A673 (cell line): ENCODE results near the gene GNAS-AS1. TPM values are rescaled to one million over a fixed set of nuclear protein-coding genes. Genes with fewer than 3 reads are reported as not detected.

Experiments
- BruUV-seq: library from RNA; stranded (reverse); fragments of 400-500 nt; replicated peaks from 2 replicates; lab custom pipeline; 2021; lab: Mats Ljungman, UMichigan
- CTCF ChIA-PET: fragments of 300-600 bp; sonication (Branson Sonifier 250); formaldehyde crosslinking; loops from one replicate; lab custom pipeline; 2022; ENCODE audit warnings: antibody characterized with exemption; lab: Charles Lee
- POLR2A ChIA-PET: fragments of 300-600 bp; sonication (Branson Sonifier 250); formaldehyde crosslinking; loops from one replicate; lab custom pipeline; 2022; ENCODE audit warnings: antibody characterized with exemption; ENCODE audit not compliant: low non-redundant PET; lab: Charles Lee
- DNase-seq: peaks from one replicate; pipeline ENCODE4 v3.0.0-alpha.2; 2015; ENCODE audit warnings: low spot score
- H3K27ac ChIP-seq: fragments of 200-600 bp; sonication (generic); 2 replicates; pipeline ENCODE4 v1.5.1; 2016; ENCODE audit warnings: mixed run types, low read depth, mild to moderate bottlenecking, mixed read lengths, antibody characterized with exemption, low read length; ENCODE audit not compliant: poor library complexity, severe bottlenecking
- H3K27me3 ChIP-seq: fragments of 200-600 bp; sonication (generic); replicated peaks from 2 replicates; pipeline ENCODE4 v1.6.1; 2017; ENCODE audit warnings: mixed run types, low read depth, mild to moderate bottlenecking, mixed read lengths, antibody characterized with exemption, low read length; ENCODE audit not compliant: insufficient read depth, poor library complexity
- H3K36me3 ChIP-seq: fragments of 200-600 bp; sonication (generic); 2 replicates; pipeline ENCODE4 v1.6.1; 2016; ENCODE audit warnings: mixed run types, mild to moderate bottlenecking, mixed read lengths, antibody characterized with exemption, low read length; ENCODE audit not compliant: insufficient read depth, poor library complexity, severe bottlenecking
- H3K4me1 ChIP-seq: fragments of 200-600 bp; sonication (generic); 2 replicates; pipeline ENCODE4 v1.6.1; 2017; ENCODE audit warnings: mixed run types, mild to moderate bottlenecking, mixed read lengths, antibody characterized with exemption, low read length; ENCODE audit not compliant: insufficient read depth, poor library complexity, severe bottlenecking
- H3K4me3 ChIP-seq: fragments of 200-600 bp; sonication (generic); 2 replicates; pipeline ENCODE4 v1.5.1; 2016; ENCODE audit warnings: low read depth, mixed run types, mild to moderate bottlenecking, mixed read lengths, low read length; ENCODE audit not compliant: poor library complexity, severe bottlenecking
- H3K9me3 ChIP-seq: fragments of 200-600 bp; sonication (generic); 2 replicates; pipeline ENCODE4 v1.6.1; 2016; ENCODE audit warnings: mixed run types, low read depth, mild to moderate bottlenecking, mixed read lengths, antibody characterized with exemption, low read length; ENCODE audit not compliant: poor library complexity, severe bottlenecking
- CTCF ChIP-seq: fragments of 300-800, 200-600 bp; sonication (generic); conservative IDR thresholded peaks from 2 replicates; pipeline ENCODE4 v1.5.1; 2017; ENCODE audit warnings: low read depth, mild to moderate bottlenecking, antibody characterized with exemption, low read length, moderate library complexity, mixed read lengths
- EZH2 ChIP-seq: fragments of 200-600 bp; sonication (generic); IDR thresholded peaks from 2 replicates; pipeline ENCODE4 v1.6.1; 2017; ENCODE audit warnings: borderline replicate concordance, low read depth, mild to moderate bottlenecking, mixed read lengths, antibody characterized with exemption, low read length; ENCODE audit not compliant: poor library complexity, severe bottlenecking
- intact Hi-C: fragments of 100-400 bp; cut with micrococcal nuclease; formaldehyde crosslinking; loops from one replicate; pipeline ENCODE4 v1.10.0; 2022; ENCODE audit not compliant: unreplicated experiment
- total RNA-seq: library from RNA; stranded (reverse); gene quantifications from 2 replicates; pipeline ENCODE4 v1.2.3, GENCODE V29; 2021

Gene GNAS-AS1
- total RNA-seq, 1 experiment from 2014 or later, result 6.7 TPM

- no peak for DNase-seq
- TF ChIP-seq CTCF (no peak), EZH2 (no peak)
- CTCF ChIA-PET, result no interaction called here
These were observed 63.3 kb downstream of the GNAS-AS1 start for GRCh38 chr20:58787211-58788005.

DNA sequence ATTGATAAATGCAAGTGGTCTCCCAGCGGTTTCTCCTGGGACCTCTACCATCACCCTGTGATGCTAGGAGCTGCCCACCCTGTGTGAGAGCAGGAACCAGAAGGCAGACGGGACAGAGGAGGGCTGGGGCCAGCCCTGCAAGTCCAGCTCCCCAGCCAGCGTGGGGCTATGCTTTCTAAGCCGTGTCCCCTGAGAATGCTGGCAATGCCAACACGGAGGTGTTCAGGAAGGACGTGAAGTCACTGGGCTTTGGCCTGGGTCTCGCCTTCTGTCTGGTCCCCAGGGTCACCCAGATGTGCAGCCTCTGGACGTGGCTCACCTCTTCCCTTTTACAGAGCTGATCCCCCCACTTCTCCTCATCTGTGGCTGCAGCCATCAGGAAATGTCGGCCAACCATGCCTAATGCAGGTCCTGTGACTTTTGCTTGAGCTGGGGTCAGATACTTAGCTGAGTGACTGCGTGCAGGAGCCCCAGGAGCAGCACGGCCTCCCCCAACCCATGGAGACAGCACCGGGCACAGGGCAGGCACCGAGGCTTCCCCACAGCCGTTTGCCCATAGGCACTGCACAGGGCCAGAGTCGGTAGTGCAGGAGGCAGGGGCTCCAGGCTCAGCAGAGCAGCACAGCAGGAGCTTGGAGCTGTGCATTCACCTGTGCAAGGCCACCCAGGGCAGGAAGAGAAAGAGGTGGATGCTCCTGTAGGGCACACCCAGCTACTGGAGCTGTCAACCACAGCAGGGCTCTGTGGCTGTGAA lies 66.2 kb downstream of the GNAS-AS1 start:
- TF ChIP-seq EZH2, result no peak
- TF ChIP-seq CTCF, result no peak
- ChIA-PET POLR2A (no interaction called here), CTCF (no interaction called here)
- no peak for DNase-seq
- no peak overlapping the region for H3K27ac ChIP-seq
- H3K4me1 ChIP-seq, result no peaks in the 10 kb centered on the region
- no TSS peak for BruUV-seq
- no peaks in the 10 kb centered on the region for H3K36me3 ChIP-seq
- no peaks in the 10 kb centered on the region for H3K9me3 ChIP-seq
- no peak overlapping the region for H3K4me3 ChIP-seq
- peaks cover 48% of the 10 kb centered on the region for H3K27me3 ChIP-seq
- intact Hi-C loops, result no loop called here

More at GRCh38 chr20:58787211-58788005, 63.3 kb downstream of the GNAS-AS1 start:
- intact Hi-C loops, result no loop called here
- H3K36me3 ChIP-seq, result no peaks in the 10 kb centered on the region
- peaks cover 30% of the 10 kb centered on the region for H3K27me3 ChIP-seq
- no peaks in the 10 kb centered on the region for H3K4me1 ChIP-seq
- no peak overlapping the region for H3K27ac ChIP-seq
- no peak overlapping the region for H3K4me3 ChIP-seq
- POLR2A ChIA-PET, result no interaction called here
- BruUV-seq, result no TSS peak
- no peaks in the 10 kb centered on the region for H3K9me3 ChIP-seq

DNA sequence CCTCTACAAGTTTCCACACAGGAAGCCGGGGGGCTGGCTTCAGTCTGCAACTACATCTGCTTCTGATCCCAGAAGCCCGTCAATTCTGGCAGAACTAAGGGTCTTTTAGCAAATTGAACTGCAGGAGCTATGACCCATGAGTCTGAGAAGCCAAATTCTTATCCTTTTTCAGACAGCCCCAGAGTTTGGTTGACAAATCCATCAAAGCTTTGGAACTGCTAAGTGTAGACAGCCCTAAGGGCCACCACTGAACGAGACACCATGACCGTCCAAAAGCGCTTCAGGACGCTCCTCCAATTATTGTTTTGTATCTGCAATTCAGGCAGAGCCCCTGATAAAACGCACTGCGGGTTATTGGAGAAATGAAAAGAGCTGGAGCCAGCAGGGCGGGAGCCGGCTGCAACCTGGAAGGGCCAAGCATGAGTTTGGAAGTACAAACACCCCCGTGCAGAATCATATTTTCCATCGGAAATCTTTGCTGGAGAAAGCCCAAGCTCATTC lies 67.1 kb downstream of the GNAS-AS1 start:
- intact Hi-C loops, result no loop called here
- Histone ChIP-seq H3K9me3 (no peaks in the 10 kb centered on the region), H3K27ac (no peak overlapping the region), H3K36me3 (no peaks in the 10 kb centered on the region), H3K4me3 (no peak overlapping the region), H3K4me1 (no peaks in the 10 kb centered on the region), H3K27me3 (peaks cover 52% of the 10 kb centered on the region)
- ChIA-PET CTCF (no interaction called here), POLR2A (no interaction called here)
- TF ChIP-seq CTCF (no peak), EZH2 (no peak)
- no peak for DNase-seq
- BruUV-seq, result no TSS peak
